ENCODE results near the gene C9orf43. TPM values are rescaled to one million over a fixed set of nuclear protein-coding genes. Genes with fewer than 3 reads are reported as not detected.
"Not testable (repeated sequence)": the region's sequence is repeated elsewhere in the genome, so short reads cannot be mapped to it uniquely, and the experiment has no call there.

C9orf43 gene
- total RNA-seq, 1 donor from 2014 or later, result 0.37 TPM

DNA sequence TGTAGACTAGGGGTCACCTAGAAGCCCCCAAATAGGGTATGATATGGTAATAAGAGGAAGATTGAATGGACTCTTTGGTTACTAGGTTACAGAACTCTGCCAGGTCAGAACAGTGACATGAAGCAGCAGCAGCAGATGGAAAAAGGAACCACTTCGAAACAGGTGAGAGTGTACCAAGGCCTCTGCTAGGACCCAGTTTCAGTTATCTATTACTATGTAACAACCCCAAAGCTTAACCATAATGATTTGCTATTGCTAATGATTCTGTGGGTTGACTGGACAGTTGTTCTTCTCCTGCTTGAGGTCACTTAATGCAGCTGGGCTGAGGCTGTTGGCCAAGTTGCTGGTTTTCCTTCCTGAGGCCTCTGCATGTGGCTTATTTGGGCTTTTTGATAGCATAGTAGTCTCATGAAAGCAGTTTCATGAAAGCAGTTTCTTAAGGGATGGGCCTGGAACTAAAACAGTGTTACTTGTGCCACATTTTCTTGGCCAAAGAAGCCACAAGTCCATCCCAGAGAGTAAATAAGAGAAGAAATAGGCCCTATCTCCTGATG lies 17.6 kb downstream of the C9orf43 start:
- H3K27ac Mint-ChIP-seq (ENCODE audit: unreplicated experiment), result no peak overlapping the region
- no peaks in the 10 kb centered on the region for H3K36me3 Mint-ChIP-seq (ENCODE audit: low read depth)
- no peak overlapping the region for H3K4me3 Mint-ChIP-seq (ENCODE audit: unreplicated experiment)
- H3K9me3 Mint-ChIP-seq (ENCODE audit: low read depth), result no peaks in the 10 kb centered on the region
- TF ChIP-seq, protein P1, sequence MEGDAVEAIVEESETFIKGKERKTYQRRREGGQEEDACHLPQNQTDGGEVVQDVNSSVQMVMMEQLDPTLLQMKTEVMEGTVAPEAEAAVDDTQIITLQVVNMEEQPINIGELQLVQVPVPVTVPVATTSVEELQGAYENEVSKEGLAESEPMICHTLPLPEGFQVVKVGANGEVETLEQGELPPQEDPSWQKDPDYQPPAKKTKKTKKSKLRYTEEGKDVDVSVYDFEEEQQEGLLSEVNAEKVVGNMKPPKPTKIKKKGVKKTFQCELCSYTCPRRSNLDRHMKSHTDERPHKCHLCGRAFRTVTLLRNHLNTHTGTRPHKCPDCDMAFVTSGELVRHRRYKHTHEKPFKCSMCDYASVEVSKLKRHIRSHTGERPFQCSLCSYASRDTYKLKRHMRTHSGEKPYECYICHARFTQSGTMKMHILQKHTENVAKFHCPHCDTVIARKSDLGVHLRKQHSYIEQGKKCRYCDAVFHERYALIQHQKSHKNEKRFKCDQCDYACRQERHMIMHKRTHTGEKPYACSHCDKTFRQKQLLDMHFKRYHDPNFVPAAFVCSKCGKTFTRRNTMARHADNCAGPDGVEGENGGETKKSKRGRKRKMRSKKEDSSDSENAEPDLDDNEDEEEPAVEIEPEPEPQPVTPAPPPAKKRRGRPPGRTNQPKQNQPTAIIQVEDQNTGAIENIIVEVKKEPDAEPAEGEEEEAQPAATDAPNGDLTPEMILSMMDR (IDR thresholded peaks at IDR 0.05), result no peak
- no peak for DNase-seq (ENCODE audit: low spot score)
- no peaks in the 10 kb centered on the region for H3K4me1 Mint-ChIP-seq (ENCODE audit: low read depth)
- H3K27me3 Mint-ChIP-seq (ENCODE audit: low read depth), result peaks cover 4% of the 10 kb centered on the region

DNA sequence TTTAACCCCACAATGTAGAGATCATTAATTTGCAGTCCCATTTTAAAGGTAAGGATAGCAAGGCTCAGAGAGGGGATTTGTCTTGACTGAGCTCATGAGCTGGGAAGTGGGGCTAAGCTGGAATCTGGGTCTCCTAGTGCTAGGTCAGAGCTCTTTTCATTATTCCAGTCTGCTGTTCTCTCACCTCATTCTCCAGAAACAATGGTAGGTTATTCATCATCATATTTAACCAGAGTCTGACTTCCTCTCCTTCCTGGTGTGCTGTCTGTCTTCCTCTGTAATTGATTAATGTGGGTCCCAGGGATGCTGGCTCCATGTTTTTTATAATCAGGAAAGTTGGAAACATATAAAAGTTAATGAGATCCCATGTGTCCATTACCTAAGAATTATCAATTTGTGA lies 20.6 kb downstream of the C9orf43 start:
- TF ChIP-seq, protein P1 (IDR thresholded peaks at IDR 0.05), result no peak
- no peak overlapping the region for H3K4me3 Mint-ChIP-seq (ENCODE audit: unreplicated experiment)
- H3K36me3 Mint-ChIP-seq (ENCODE audit: low read depth), result peaks cover 2% of the 10 kb centered on the region
- H3K4me1 Mint-ChIP-seq (ENCODE audit: low read depth), result no peaks in the 10 kb centered on the region
- H3K9me3 Mint-ChIP-seq (ENCODE audit: low read depth), result peaks cover under 1% of the 10 kb centered on the region
- H3K27me3 Mint-ChIP-seq (ENCODE audit: low read depth), result peaks cover 6% of the 10 kb centered on the region
- no peak overlapping the region for H3K27ac Mint-ChIP-seq (ENCODE audit: unreplicated experiment)
- no peak for DNase-seq (ENCODE audit: low spot score)

DNA sequence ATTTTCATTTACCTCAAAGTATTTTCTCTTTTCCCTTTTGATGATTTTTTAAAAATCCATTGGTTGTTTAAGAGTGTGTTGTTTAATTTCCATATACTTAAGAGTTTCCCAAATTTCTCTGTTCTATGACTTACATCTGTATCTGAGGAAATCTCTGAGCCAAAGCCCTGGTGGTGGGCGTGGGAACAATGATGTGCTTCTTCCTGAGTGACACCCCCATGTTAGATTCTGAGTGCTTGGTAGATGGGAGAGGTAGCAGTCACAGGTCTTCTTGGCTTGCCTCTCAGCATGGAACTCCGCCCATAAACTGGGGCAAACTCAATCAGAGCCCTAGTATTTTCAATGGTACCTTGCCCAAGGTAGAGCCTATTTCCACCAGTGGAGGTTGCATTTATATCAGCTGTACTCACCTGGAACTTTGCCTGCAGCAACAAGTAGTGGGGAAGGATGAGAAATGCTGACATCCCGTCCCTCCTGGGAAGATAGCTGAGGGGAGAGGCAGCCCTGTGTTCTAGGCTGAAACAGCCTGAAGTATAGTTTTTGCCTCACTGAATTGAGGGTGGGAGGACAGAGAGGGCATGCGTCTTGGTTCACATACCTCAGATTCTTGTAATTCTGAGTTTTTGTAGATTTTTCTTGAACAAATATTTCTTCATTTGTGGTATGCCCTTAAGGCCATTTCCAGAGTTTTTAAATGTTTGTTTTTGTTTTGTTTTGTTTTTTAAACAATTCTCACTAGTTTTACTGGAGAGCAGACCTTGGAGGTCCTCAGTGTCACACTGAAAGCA lies 26.4 kb downstream of the C9orf43 start:
- DNase-seq (ENCODE audit: low spot score), result no peak
- peaks cover 7% of the 10 kb centered on the region for H3K9me3 Mint-ChIP-seq (ENCODE audit: low read depth)
- peak overlapping the region; percentile 7 for H3K4me3 Mint-ChIP-seq (ENCODE audit: unreplicated experiment)
- H3K4me1 Mint-ChIP-seq (ENCODE audit: low read depth), result peaks cover 11% of the 10 kb centered on the region
- TF ChIP-seq, protein P1 (IDR thresholded peaks at IDR 0.05), result peak; percentile 13
- H3K27ac Mint-ChIP-seq (ENCODE audit: unreplicated experiment), result peak overlapping the region; percentile 57
- peaks cover 2% of the 10 kb centered on the region for H3K36me3 Mint-ChIP-seq (ENCODE audit: low read depth)
- H3K27me3 Mint-ChIP-seq (ENCODE audit: low read depth), result peaks cover 6% of the 10 kb centered on the region

DNA sequence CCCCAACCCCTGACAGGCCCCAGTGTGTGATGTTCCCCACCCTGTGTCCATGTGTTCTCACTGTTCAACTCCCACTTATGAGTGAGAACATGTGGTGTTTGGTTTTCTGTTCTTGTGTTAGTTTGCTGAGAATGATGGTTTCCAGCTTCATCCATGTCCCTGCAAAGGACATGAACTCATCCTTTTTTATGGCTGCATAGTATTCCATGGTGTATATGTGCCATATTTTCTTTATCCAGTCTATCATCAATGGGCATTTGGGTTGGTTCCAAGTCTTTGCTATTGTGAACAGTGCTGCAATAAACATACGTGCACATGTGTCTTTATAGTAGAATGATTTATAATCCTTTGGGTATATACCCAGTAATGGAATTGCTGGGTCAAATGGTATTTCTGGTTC lies 27.2 kb downstream of the C9orf43 start:
- not testable (repeated sequence) for DNase-seq (ENCODE audit: low spot score); H3K9me3 Mint-ChIP-seq (ENCODE audit: low read depth); H3K4me3 Mint-ChIP-seq (ENCODE audit: unreplicated experiment); H3K36me3 Mint-ChIP-seq (ENCODE audit: low read depth); H3K27ac Mint-ChIP-seq (ENCODE audit: unreplicated experiment); H3K27me3 Mint-ChIP-seq (ENCODE audit: low read depth)
- peaks cover 11% of the 10 kb centered on the region for H3K4me1 Mint-ChIP-seq (ENCODE audit: low read depth)

DNA sequence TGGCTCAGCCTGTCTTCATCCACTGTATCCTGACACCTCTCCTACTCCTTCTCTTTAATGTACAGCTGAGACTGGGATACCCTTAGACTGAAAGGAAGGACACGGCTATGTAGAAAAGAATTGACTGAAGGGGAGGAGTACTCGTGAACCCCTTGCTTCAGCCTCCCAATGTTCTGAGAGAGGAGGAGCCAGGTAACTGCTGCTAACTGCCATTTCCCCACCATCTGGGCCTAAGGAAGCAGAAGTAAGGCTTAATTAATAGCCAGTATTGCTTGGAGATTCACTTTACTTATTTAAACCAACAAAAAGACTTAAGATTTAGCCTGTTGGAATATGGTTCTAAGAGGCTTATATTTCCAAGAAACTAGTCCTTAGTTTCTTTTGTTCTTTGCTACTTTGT lies 34.2 kb downstream of the C9orf43 start:
- Mint-ChIP-seq H3K27me3 (ENCODE audit: low read depth) (no peaks in the 10 kb centered on the region), H3K27ac (ENCODE audit: unreplicated experiment) (no peak overlapping the region), H3K4me3 (ENCODE audit: unreplicated experiment) (no peak overlapping the region), H3K36me3 (ENCODE audit: low read depth) (no peaks in the 10 kb centered on the region), H3K9me3 (ENCODE audit: low read depth) (no peaks in the 10 kb centered on the region), H3K4me1 (ENCODE audit: low read depth) (no peaks in the 10 kb centered on the region)
- TF ChIP-seq, protein P1 (IDR thresholded peaks at IDR 0.05), result no peak
- no peak for DNase-seq (ENCODE audit: low spot score)

Data from chondrocyte (in vitro differentiated cells).